Measurements from ENCODE around the gene GABRA4. TPM values are rescaled to one million over a fixed set of nuclear protein-coding genes. Genes with fewer than 3 reads are reported as not detected.

The GABRA4 gene
- total RNA-seq, 1 experiment from 2014 or later: not detected

DNA sequence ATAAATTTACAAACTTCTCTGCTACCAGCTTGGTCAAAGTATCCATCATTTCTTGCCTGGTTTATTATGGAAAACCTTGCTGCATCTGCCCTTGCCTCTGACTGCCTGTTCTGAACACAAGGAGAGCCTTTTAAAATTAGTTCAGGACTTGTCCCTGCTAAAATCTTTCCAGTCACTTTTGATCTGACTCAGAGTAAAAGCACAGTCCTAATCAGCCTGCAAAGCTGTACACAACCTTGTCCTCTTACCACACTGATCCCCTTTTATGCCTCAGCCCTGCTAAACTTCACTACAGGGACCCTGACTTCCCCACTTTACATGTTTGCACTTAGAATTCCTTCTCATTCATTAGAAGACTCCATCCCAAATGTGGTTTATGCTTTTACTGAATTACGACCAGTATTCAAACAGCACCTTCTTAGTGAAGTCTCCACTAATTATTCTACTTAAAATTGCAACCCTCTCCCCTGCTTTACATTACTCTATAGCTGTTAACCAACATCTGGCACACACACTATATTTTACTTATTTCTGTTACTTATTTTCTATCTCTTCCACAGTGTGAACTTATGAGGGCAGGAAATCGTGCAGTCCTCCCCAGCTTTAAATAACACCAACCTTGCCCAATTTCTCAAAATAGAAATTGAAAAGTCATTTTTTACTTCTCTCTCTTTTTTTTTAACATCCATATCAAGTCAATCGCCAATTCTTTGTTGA, 6.3 kb downstream of the GABRA4 start:
- H3K9me3 ChIP-seq (ENCODE audit: control insufficient read depth, low read depth, low read length): no peaks in the 10 kb centered on the region
- no peaks in the 10 kb centered on the region for H3K79me2 ChIP-seq (ENCODE audit: insufficient read depth, low read length)
- Mint-ChIP-seq H3K4me1 (0 out of 4 replicates have a peak, but pooled peaks cover 0 to under 1% of the 10 kb centered on the region in 2 experiments), H3K36me3 (ENCODE audit: insufficient read depth in 1 of 3, low read depth in 3 of 3) (no peaks in the 10 kb centered on the region), H3K9me3 (no peaks in the 10 kb centered on the region), H3K27me3 (ENCODE audit: low read depth) (peaks cover 35% of the 10 kb centered on the region), H3K4me3 (no peak overlapping the region), H3K27ac (no peak overlapping the region)
- H2AFZ ChIP-seq (ENCODE audit: low read length): no peak overlapping the region
- H3K9ac ChIP-seq (ENCODE audit: extremely low read depth, insufficient read length, low read length): no peak overlapping the region
- no peak overlapping the region for H3K14ac ChIP-seq (ENCODE audit: insufficient read depth, low read length)
- H3K27ac ChIP-seq (ENCODE audit: insufficient read length, low read depth, low read length): no peak overlapping the region
- H3T11ph ChIP-seq (ENCODE audit: low read length): no peak overlapping the region
- no peak overlapping the region for H3K18ac ChIP-seq (ENCODE audit: insufficient read length, low read depth, low read length)
- no peak overlapping the region for H4K91ac ChIP-seq (ENCODE audit: insufficient read length, low read depth, low read length)
- no peaks in the 10 kb centered on the region for H3K79me1 ChIP-seq (ENCODE audit: insufficient read depth, low read depth, low read length, poor library complexity, severe bottlenecking)
- H3K4ac ChIP-seq (ENCODE audit: low read depth, low read length): no peak overlapping the region
- no peaks in the 10 kb centered on the region for H4K20me1 ChIP-seq (ENCODE audit: control insufficient read depth, insufficient read depth, insufficient read length)
- no peak overlapping the region for H3K23ac ChIP-seq (ENCODE audit: insufficient read length, low read depth, low read length)
- no peak overlapping the region for H2BK20ac ChIP-seq (ENCODE audit: low read depth, low read length, poor library complexity, severe bottlenecking)
- H3K56ac ChIP-seq (ENCODE audit: insufficient read length, low read depth, low read length): no peak overlapping the region
- no peak overlapping the region for H4K8ac ChIP-seq (replicated peaks; ENCODE audit: insufficient read length, low read depth, low read length)
- TF ChIP-seq, protein P1, sequence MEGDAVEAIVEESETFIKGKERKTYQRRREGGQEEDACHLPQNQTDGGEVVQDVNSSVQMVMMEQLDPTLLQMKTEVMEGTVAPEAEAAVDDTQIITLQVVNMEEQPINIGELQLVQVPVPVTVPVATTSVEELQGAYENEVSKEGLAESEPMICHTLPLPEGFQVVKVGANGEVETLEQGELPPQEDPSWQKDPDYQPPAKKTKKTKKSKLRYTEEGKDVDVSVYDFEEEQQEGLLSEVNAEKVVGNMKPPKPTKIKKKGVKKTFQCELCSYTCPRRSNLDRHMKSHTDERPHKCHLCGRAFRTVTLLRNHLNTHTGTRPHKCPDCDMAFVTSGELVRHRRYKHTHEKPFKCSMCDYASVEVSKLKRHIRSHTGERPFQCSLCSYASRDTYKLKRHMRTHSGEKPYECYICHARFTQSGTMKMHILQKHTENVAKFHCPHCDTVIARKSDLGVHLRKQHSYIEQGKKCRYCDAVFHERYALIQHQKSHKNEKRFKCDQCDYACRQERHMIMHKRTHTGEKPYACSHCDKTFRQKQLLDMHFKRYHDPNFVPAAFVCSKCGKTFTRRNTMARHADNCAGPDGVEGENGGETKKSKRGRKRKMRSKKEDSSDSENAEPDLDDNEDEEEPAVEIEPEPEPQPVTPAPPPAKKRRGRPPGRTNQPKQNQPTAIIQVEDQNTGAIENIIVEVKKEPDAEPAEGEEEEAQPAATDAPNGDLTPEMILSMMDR (conservative IDR thresholded peaks at IDR 0.05): no peak
- no peak overlapping the region for H4K5ac ChIP-seq (ENCODE audit: insufficient read length, low read depth, low read length)
- H3K4me2 ChIP-seq (ENCODE audit: insufficient read depth, insufficient read length, low read length): no peak overlapping the region
- H2BK120ac ChIP-seq (ENCODE audit: low read depth, low read length, poor library complexity, severe bottlenecking): no peak overlapping the region
- H2AK5ac ChIP-seq (ENCODE audit: insufficient read length, low read length): no peak overlapping the region
- H2BK15ac ChIP-seq (ENCODE audit: low read depth, low read length): no peak overlapping the region
- no peaks in the 10 kb centered on the region for H3K4me1 ChIP-seq (ENCODE audit: insufficient read depth, low read length)
- H2BK12ac ChIP-seq (ENCODE audit: insufficient read length, low read depth, low read length): no peak overlapping the region
- H2BK5ac ChIP-seq (ENCODE audit: insufficient read length, low read length): no peak overlapping the region
- peaks cover 7% of the 10 kb centered on the region; the same call in 1 of the 2 replicates for H3K27me3 ChIP-seq (ENCODE audit: insufficient read depth, low read length)
- H3K23me2 ChIP-seq (ENCODE audit: insufficient read length, low read depth, low read length, poor library complexity, severe bottlenecking): no peaks in the 10 kb centered on the region
- DNase-seq: no peak
- WGBS (ENCODE audit: extremely low coverage, insufficient read length, low lambda C conversion rate): 100% methylated on average over 1 of the region's 3 CpGs
